ENCODE results near the gene PRR35.

DNA sequence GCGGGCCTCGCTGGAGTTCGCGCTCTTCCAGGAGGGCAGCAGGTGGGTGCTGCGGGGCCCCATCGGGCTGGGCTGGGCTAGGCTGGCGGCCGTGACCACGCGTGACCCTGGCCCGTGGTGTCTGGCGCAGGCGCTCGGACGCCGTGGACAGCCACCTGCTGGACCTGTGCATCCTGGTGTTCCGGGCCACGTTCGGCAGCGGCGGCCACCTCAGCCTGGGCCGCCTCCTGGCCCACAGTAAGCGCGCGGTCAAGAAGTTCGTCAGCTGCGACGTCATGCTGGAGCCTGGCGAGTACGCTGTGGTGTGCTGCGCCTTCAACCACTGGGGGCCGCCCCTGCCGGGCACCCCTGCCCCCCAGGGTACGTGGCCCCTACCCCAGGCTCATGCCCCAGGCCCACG, 8.0 kb upstream of the PRR35 start:
- TF ChIP-seq EP300 (IDR thresholded peaks at IDR 0.05) (no peak), POLR2AphosphoS5 (IDR thresholded peaks at IDR 0.05) (no peak), POLR2A (IDR thresholded peaks at IDR 0.05) (no peak)
- TF ChIP-seq, protein P1, sequence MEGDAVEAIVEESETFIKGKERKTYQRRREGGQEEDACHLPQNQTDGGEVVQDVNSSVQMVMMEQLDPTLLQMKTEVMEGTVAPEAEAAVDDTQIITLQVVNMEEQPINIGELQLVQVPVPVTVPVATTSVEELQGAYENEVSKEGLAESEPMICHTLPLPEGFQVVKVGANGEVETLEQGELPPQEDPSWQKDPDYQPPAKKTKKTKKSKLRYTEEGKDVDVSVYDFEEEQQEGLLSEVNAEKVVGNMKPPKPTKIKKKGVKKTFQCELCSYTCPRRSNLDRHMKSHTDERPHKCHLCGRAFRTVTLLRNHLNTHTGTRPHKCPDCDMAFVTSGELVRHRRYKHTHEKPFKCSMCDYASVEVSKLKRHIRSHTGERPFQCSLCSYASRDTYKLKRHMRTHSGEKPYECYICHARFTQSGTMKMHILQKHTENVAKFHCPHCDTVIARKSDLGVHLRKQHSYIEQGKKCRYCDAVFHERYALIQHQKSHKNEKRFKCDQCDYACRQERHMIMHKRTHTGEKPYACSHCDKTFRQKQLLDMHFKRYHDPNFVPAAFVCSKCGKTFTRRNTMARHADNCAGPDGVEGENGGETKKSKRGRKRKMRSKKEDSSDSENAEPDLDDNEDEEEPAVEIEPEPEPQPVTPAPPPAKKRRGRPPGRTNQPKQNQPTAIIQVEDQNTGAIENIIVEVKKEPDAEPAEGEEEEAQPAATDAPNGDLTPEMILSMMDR (IDR thresholded peaks at IDR 0.05) = no peak

All from upper lobe of left lung (tissue), 4 donors.